Caco-2 (cell line): ENCODE data around the gene CTSS. TPM values are rescaled to one million over a fixed set of nuclear protein-coding genes. Genes with fewer than 3 reads are reported as not detected.

Source experiments
- BruUV-seq: library from RNA; stranded (reverse); fragments of 400-500 nt; replicated peaks from 2 replicates; lab custom pipeline; 2021; lab: Mats Ljungman, UMichigan
- CTCF ChIA-PET: fragments of 300-600 bp; sonication (Branson Sonifier 250); formaldehyde crosslinking; loops from one replicate; lab custom pipeline; 2022; ENCODE audit warnings: antibody characterized with exemption; lab: Charles Lee
- POLR2A ChIA-PET: fragments of 300-600 bp; sonication (Branson Sonifier 250); formaldehyde crosslinking; loops from one replicate; lab custom pipeline; 2022; ENCODE audit warnings: antibody characterized with exemption; lab: Charles Lee
- DNase-seq, 2 experiments: peaks; one replicate each; pipeline versions ENCODE4 v3.0.0 to v3.0.0-alpha.2; 2020 to 2022
- H3K27me3 ChIP-seq: replicated peaks from 2 replicates; pipeline ENCODE4 v1.6.0; 2011; ENCODE audit warnings: low read length; ENCODE audit not compliant: control insufficient read depth, insufficient read depth
- H3K36me3 ChIP-seq: 2 replicates; pipeline ENCODE4 v1.5.1; 2011; ENCODE audit warnings: low read length; ENCODE audit not compliant: control insufficient read depth, insufficient read depth
- H3K4me1 ChIP-seq: fragments of 250-450 bp; sonication (Bioruptor Pico); 2 replicates; pipeline ENCODE4 v1.5.1; 2020; ENCODE audit warnings: mild to moderate bottlenecking
- H3K4me3 ChIP-seq: 2 replicates; pipeline ENCODE4 v1.5.1; 2011; ENCODE audit warnings: low read depth, mild to moderate bottlenecking, control low read depth, low read length
- H3K9me3 ChIP-seq: fragments of 250-450 bp; sonication (Bioruptor Pico); 2 replicates; pipeline ENCODE4 v1.5.1; 2020; ENCODE audit warnings: mild to moderate bottlenecking, moderate library complexity
- H3K27ac Mint-ChIP-seq: one replicate; pipeline ENCODE4 v1.8.0; 2022; ENCODE audit warnings: mixed read lengths; ENCODE audit not compliant: unreplicated experiment
- H3K27me3 Mint-ChIP-seq: one replicate; pipeline ENCODE4 v1.8.0; 2022; ENCODE audit warnings: mixed read lengths; ENCODE audit not compliant: insufficient read depth, unreplicated experiment
- H3K36me3 Mint-ChIP-seq: one replicate; pipeline ENCODE4 v1.8.0; 2022; ENCODE audit warnings: mild to moderate bottlenecking, mixed read lengths; ENCODE audit not compliant: insufficient read depth, unreplicated experiment
- H3K4me1 Mint-ChIP-seq: one replicate; pipeline ENCODE4 v1.8.0; 2022; ENCODE audit warnings: low read depth, mixed read lengths; ENCODE audit not compliant: unreplicated experiment
- H3K4me3 Mint-ChIP-seq: one replicate; pipeline ENCODE4 v1.8.0; 2022; ENCODE audit warnings: mild to moderate bottlenecking, moderate library complexity, mixed read lengths; ENCODE audit not compliant: unreplicated experiment
- H3K9me3 Mint-ChIP-seq: one replicate; pipeline ENCODE4 v1.8.0; 2022; ENCODE audit warnings: mixed read lengths; ENCODE audit not compliant: unreplicated experiment
- CTCF ChIP-seq, 2 experiments: fragments of 200-600 bp in 1 of 2; IDR thresholded peaks; 1 replicate in 1 of 2; 2 replicates in 1 of 2; pipeline versions ENCODE4 v1.5.1 to v1.8.0; 2011 to 2022; ENCODE audit warnings: antibody characterized with exemption in 1 of 2, control low read depth in 1 of 2, inconsistent platforms in 1 of 2, low read depth in 1 of 2, low read length in 1 of 2, mild to moderate bottlenecking in 1 of 2, moderate library complexity in 1 of 2; ENCODE audit not compliant: insufficient read depth in 1 of 2, severe bottlenecking in 1 of 2, unreplicated experiment in 1 of 2
- intact Hi-C: fragments of 100-400 bp; cut with micrococcal nuclease; formaldehyde crosslinking; loops from one replicate; pipeline ENCODE4 v1.10.0; 2022; ENCODE audit not compliant: unreplicated experiment
- total RNA-seq: library from RNA; stranded (reverse); gene quantifications from 2 replicates; pipeline ENCODE4 v1.2.3, GENCODE V29; 2022

CTSS gene
- total RNA-seq, 1 experiment from 2014 or later, result 0.84 TPM

DNA sequence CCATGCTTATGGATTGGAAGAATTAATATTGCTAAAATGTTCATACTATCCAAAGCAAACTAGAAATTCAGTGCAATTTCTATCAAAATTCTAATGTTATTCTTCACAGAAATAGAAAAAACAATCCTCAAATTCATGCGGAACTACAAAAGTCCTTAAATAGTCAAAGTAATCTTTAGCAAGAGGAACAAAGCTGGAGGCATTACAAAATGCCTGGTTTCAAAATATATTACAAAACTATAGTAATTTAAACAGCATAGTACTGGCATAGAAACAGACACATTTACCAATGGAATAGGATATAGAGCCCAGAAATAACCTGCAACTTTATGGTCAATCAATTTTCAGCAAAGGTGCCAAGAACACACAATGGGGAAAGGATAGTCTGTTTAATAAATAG is 3.8 kb downstream of the CTSS start:
- Histone ChIP-seq H3K27me3 (no peaks in the 10 kb centered on the region), H3K9me3 (no peaks in the 10 kb centered on the region), H3K36me3 (no peaks in the 10 kb centered on the region), H3K4me1 (no peaks in the 10 kb centered on the region), H3K4me3 (no peak overlapping the region)
- Mint-ChIP-seq H3K4me3 (no peak overlapping the region), H3K27ac (no peak overlapping the region), H3K9me3 (no peaks in the 10 kb centered on the region), H3K4me1 (no peaks in the 10 kb centered on the region), H3K27me3 (no peaks in the 10 kb centered on the region), H3K36me3 (no peaks in the 10 kb centered on the region)
- TF ChIP-seq CTCF (IDR thresholded peaks at IDR 0.05; ENCODE audit: insufficient read depth in 1 of 2, low read depth in 1 of 2, low read length in 1 of 2, severe bottlenecking in 1 of 2, unreplicated experiment in 1 of 2), result no peak
- intact Hi-C loops, result loop anchor here (5.0 to 10.0 kb wide), 2 partner anchors 47 to 50 kb away; no protein-coding TSS in a partner anchor
- ChIA-PET POLR2A (no interaction called here), CTCF (no interaction called here)
- BruUV-seq, result no TSS peak
- DNase-seq, result no peak

DNA sequence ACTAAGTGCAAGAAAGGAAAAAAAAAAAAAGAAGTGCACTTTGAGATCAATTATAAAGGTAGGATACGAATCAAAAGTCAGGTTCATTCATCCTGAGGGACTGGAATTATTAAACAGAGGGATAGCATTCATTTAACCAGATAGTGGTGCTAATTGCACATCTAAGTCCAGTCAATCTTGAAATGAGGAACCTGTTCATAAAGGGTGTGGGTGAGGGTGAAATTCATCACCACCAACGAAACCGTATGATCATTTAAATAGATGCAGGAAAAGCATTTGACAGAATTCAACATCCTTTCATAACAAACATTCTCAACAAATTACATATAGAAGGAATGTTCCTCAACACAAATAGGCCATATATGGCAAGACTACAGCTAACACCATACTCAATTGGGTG is 5.6 kb downstream of the CTSS start:
- no peaks in the 10 kb centered on the region for H3K4me1 Mint-ChIP-seq
- Histone ChIP-seq H3K4me3 (no peak overlapping the region), H3K9me3 (no peaks in the 10 kb centered on the region), H3K27me3 (no peaks in the 10 kb centered on the region), H3K36me3 (no peaks in the 10 kb centered on the region), H3K4me1 (no peaks in the 10 kb centered on the region)
- intact Hi-C loops, result loop anchor here (5.0 to 10.0 kb wide), 2 partner anchors 45 to 52 kb away; no protein-coding TSS in a partner anchor
- CTCF ChIA-PET, result no interaction called here
- H3K4me3 Mint-ChIP-seq, result no peak overlapping the region
- H3K9me3 Mint-ChIP-seq, result no peaks in the 10 kb centered on the region
- no peak for DNase-seq
- no peaks in the 10 kb centered on the region for H3K36me3 Mint-ChIP-seq
- BruUV-seq, result no TSS peak
- no peaks in the 10 kb centered on the region for H3K27me3 Mint-ChIP-seq
- POLR2A ChIA-PET, result no interaction called here
- no peak overlapping the region for H3K27ac Mint-ChIP-seq
- TF ChIP-seq CTCF (IDR thresholded peaks at IDR 0.05; ENCODE audit: insufficient read depth in 1 of 2, low read depth in 1 of 2, low read length in 1 of 2, severe bottlenecking in 1 of 2, unreplicated experiment in 1 of 2), result no peak

DNA sequence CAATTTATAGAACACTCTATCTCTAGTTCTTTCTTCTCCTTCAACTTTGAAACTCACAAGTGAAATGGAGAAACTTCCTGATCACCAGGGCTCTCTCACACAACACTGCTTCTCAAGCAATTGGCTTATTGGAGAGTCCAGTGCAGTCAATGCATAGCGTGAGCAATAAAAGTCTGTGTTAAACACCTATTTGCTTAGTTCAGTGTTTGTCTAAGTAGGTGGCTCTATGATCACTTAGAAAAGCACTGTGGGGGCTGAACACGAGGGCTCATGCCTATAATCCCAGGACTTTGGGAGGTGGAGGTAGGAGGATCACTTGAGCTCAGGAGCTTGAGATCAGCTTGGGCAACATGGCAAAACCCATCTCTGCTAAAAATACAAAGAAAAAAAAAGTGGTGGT is 12.2 kb downstream of the CTSS start:
- no peaks in the 10 kb centered on the region for H3K4me1 ChIP-seq
- Mint-ChIP-seq H3K36me3 (no peaks in the 10 kb centered on the region), H3K9me3 (no peaks in the 10 kb centered on the region), H3K27me3 (no peaks in the 10 kb centered on the region), H3K4me3 (no peak overlapping the region), H3K4me1 (no peaks in the 10 kb centered on the region), H3K27ac (no peak overlapping the region)
- H3K36me3 ChIP-seq, result no peaks in the 10 kb centered on the region
- POLR2A ChIA-PET, result no interaction called here
- no peak for TF ChIP-seq CTCF (IDR thresholded peaks at IDR 0.05; ENCODE audit: insufficient read depth in 1 of 2, low read depth in 1 of 2, low read length in 1 of 2, severe bottlenecking in 1 of 2, unreplicated experiment in 1 of 2)
- CTCF ChIA-PET, result no interaction called here
- H3K4me3 ChIP-seq, result no peak overlapping the region
- DNase-seq, result no peak
- BruUV-seq, result no TSS peak
- no peaks in the 10 kb centered on the region for H3K9me3 ChIP-seq
- intact Hi-C loops, result no loop called here
- H3K27me3 ChIP-seq, result no peaks in the 10 kb centered on the region
